Esophagus muscularis mucosa (tissue), 4 donors: ENCODE data around the gene ZNF532. TPM values are rescaled to one million over a fixed set of nuclear protein-coding genes. Genes with fewer than 3 reads are reported as not detected.
A peak's percentile ranks its signal among the peaks of the same experiment; 100 is the strongest.

Experiments
- DNase-seq: peaks from one replicate; pipeline ENCODE4 v3.0.0-alpha.2; 2017; ENCODE audit errors: extremely low spot score
- H3K27ac ChIP-seq, 4 donors: fragments of 200-600 bp; sonication (generic); replicated peaks in 1 of 4; 1 replicate in 3 of 4; 2 replicates in 1 of 4; pipeline ENCODE4 v1.5.1; 2016 to 2019; ENCODE audit warnings: mild to moderate bottlenecking in 1 of 4
- H3K27me3 ChIP-seq, 4 donors: fragments of 200-600 bp; sonication (generic); one replicate each; pipeline versions ENCODE4 v1.5.1 to v1.6.0; 2016 to 2019
- H3K36me3 ChIP-seq, 4 donors: fragments of 200-600 bp; sonication (generic); one replicate each; pipeline ENCODE4 v1.5.1; 2016 to 2019
- H3K4me1 ChIP-seq, 4 donors: fragments of 200-600 bp; sonication (generic); one replicate each; pipeline ENCODE4 v1.5.1; 2016 to 2019
- H3K4me3 ChIP-seq, 4 donors: fragments of 200-600 bp; sonication (generic); 1 replicate in 2 of 4; 2 replicates in 2 of 4; pipeline ENCODE4 v1.5.1; 2016 to 2019; ENCODE audit warnings: mild to moderate bottlenecking in 4 of 4, moderate library complexity in 1 of 4
- H3K9me3 ChIP-seq, 4 donors: fragments of 200-600 bp; sonication (generic); 1 replicate in 3 of 4; 2 replicates in 1 of 4; pipeline ENCODE4 v1.5.1; 2016 to 2019
- CTCF ChIP-seq, 3 experiments: fragments of 200-600 bp in 2 of 3; fragments of 450-650 bp in 1 of 3; sonication (generic) in 2 of 3; IDR thresholded peaks; one replicate each; pipeline ENCODE4 v1.5.1; 2017 to 2019; ENCODE audit warnings: antibody characterized with exemption in 3 of 3, mild to moderate bottlenecking in 2 of 3, moderate library complexity in 1 of 3
- EP300 ChIP-seq: sonication (generic); formaldehyde crosslinking; IDR thresholded peaks from one replicate; pipeline ENCODE4 v1.6.1; 2017; ENCODE audit warnings: antibody characterized with exemption
- POLR2A ChIP-seq: fragments of 450-650 bp; IDR thresholded peaks from one replicate; pipeline ENCODE4 v1.6.1; 2017; ENCODE audit warnings: antibody characterized with exemption, moderate library complexity, mild to moderate bottlenecking, low read depth
- POLR2AphosphoS5 ChIP-seq, 2 donors: sonication (generic); formaldehyde crosslinking; IDR thresholded peaks; one replicate each; pipeline ENCODE4 v1.6.1; 2017; ENCODE audit warnings: antibody characterized with exemption in 2 of 2
- WGBS: methylation state at CpG from one replicate; pipeline ENCODE4 v1.1.5; 2018; 5-methylcytosine and 5-hydroxymethylcytosine counted together
- intact Hi-C: fragments of 100-400 bp; cut with DNase I; formaldehyde crosslinking; loops from one replicate; pipeline ENCODE4 v1.15.1; 2023
- total RNA-seq, 4 donors: library from RNA; depleted of rRNA; stranded (reverse); fragments of >200 nt; gene quantifications; one replicate each; pipeline versions ENCODE4 v1.1.0 to v1.2.1, GENCODE V29; 2016

The ZNF532 gene
- total RNA-seq, 4 donors from 2014 or later: 62.3 to 121 (median 64.7) TPM

- peaks cover 11 to 51% (median 22%) of the 10 kb centered on the region in 4 donors for H3K4me1 ChIP-seq
Observed at GRCh38 chr18:58996131-58996641, 131.5 kb downstream of the ZNF532 start.

GRCh38 chr18:58996696-58997095 lies 132.0 kb downstream of the ZNF532 start:
- WGBS: 80% methylated on average over 7 of the region's 7 CpGs
- intact Hi-C loops: no loop called here
- H3K4me1 ChIP-seq: peaks cover 11 to 46% (median 20%) of the 10 kb centered on the region in 4 donors

More at GRCh38 chr18:58996131-58996641, 131.5 kb downstream of the ZNF532 start:
- H3K27ac ChIP-seq: no peak overlapping the region
- intact Hi-C loops: no loop called here
- no peaks in the 10 kb centered on the region for H3K36me3 ChIP-seq
- H3K9me3 ChIP-seq: no peaks in the 10 kb centered on the region
- no peak for DNase-seq
- TF ChIP-seq POLR2AphosphoS5 (IDR thresholded peaks at IDR 0.05) (no peak), EP300 (no peak), CTCF (IDR thresholded peaks at IDR 0.05) (no peak)
- H3K4me3 ChIP-seq: no peak overlapping the region
- 74% methylated on average over 12 of the region's 12 CpGs for WGBS
- no peaks in the 10 kb centered on the region for H3K27me3 ChIP-seq

GRCh38 chr18:58997811-58998337 lies 133.2 kb downstream of the ZNF532 start:
- Histone ChIP-seq H3K4me1 (peaks cover 3 to 34% (median 11%) of the 10 kb centered on the region in 4 donors), H3K9me3 (no peaks in the 10 kb centered on the region), H3K36me3 (no peaks in the 10 kb centered on the region), H3K27me3 (no peaks in the 10 kb centered on the region), H3K4me3 (no peak overlapping the region), H3K27ac (peak overlapping the region in 3 of 4 donors; percentile 40 to 50 (median 46))
- TF ChIP-seq POLR2AphosphoS5 (IDR thresholded peaks at IDR 0.05): no peak
- no peak for TF ChIP-seq POLR2A
- TF ChIP-seq EP300: no peak
- no peak for TF ChIP-seq CTCF (IDR thresholded peaks at IDR 0.05)
- DNase-seq: no peak
- 43% methylated on average over 4 of the region's 4 CpGs for WGBS
- intact Hi-C loops: no loop called here

More at GRCh38 chr18:58996696-58997095, 132.0 kb downstream of the ZNF532 start:
- DNase-seq: no peak
- Histone ChIP-seq H3K36me3 (no peaks in the 10 kb centered on the region), H3K4me3 (no peak overlapping the region), H3K27ac (no peak overlapping the region), H3K27me3 (no peaks in the 10 kb centered on the region), H3K9me3 (no peaks in the 10 kb centered on the region)
- TF ChIP-seq CTCF (IDR thresholded peaks at IDR 0.05) (no peak), POLR2A (no peak), POLR2AphosphoS5 (IDR thresholded peaks at IDR 0.05) (no peak), EP300 (no peak)

GRCh38 chr18:58998401-58999203 lies 133.9 kb downstream of the ZNF532 start:
- no peaks in the 10 kb centered on the region for H3K9me3 ChIP-seq
- DNase-seq: no peak
- H3K36me3 ChIP-seq: no peaks in the 10 kb centered on the region
- H3K4me1 ChIP-seq: peaks cover 3 to 33% (median 7%) of the 10 kb centered on the region in 4 donors
- H3K27ac ChIP-seq: peak overlapping the region in 3 of 4 donors; percentile 11 to 46 (median 40)
- no peak overlapping the region for H3K4me3 ChIP-seq
- no peaks in the 10 kb centered on the region for H3K27me3 ChIP-seq
- intact Hi-C loops: no loop called here
- TF ChIP-seq POLR2A (no peak), POLR2AphosphoS5 (IDR thresholded peaks at IDR 0.05) (peak in 1 of 2 donors; percentile 17), CTCF (IDR thresholded peaks at IDR 0.05) (no peak)
- WGBS: 53% methylated on average over 13 of the region's 13 CpGs
